Transverse colon (tissue), 3 donors: Measurements from ENCODE around the gene MRPS30.

Experiments
- POLR2A ChIP-seq: fragments of 450-650 bp; IDR thresholded peaks from one replicate; pipeline ENCODE4 v1.6.1; 2016; ENCODE audit warnings: antibody characterized with exemption, mild to moderate bottlenecking, moderate library complexity
- POLR2AphosphoS5 ChIP-seq, 3 donors: sonication (generic); formaldehyde crosslinking; IDR thresholded peaks; one replicate each; pipeline ENCODE4 v1.6.1; 2016; ENCODE audit warnings: antibody characterized with exemption in 3 of 3

DNA sequence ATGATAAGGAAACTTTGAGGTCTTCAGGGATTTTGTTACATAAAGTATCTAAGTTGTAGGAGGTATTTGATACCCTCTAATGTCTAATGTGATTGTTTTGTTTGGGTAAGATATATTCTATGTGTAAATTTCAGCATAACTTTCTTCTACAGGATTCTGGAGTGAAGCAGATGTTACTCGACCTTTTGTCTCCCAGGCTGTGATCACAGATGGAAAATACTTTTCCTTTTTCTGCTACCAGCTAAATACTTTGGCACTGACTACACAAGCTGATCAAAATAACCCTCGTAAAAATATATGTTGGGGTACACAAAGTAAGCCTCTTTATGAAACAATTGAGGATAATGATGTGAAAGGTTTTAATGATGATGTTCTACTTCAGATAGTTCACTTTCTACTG, 6.0 kb downstream of the MRPS30 start:
- no peak for TF ChIP-seq POLR2A
- no peak for TF ChIP-seq POLR2AphosphoS5 (IDR thresholded peaks at IDR 0.05)
